ENCODE results near the gene EPC2. TPM values are rescaled to one million over a fixed set of nuclear protein-coding genes. Genes with fewer than 3 reads are reported as not detected.

Gene EPC2
- 17.3 and 18.3 TPM in 2 replicates for total RNA-seq (2014; rRNA removed; shearing (Covaris generic))
- polyA plus RNA-seq (2015; cell fraction: cytosol; rRNA removed), result 14.2 and 15.6 TPM in 2 replicates
- polyA plus RNA-seq (2015; cell fraction: nucleus; rRNA removed), result 13.7 and 15.5 TPM in 2 replicates

GRCh38 chr2:148643998-148644882, at the start of gene EPC2:
EPC2 (plus strand) TSS chr2:148644751; CDS start chr2:148645018, 267 bp downstream.
- peak; percentile 71 for DNase-seq (ENCODE audit: low read depth, low spot score)
- in situ Hi-C loops (cut with HindIII; ENCODE audit: low pct_unique_long_range_greater_than_20kb, low sequenced_read_pairs), result no loop called here

GRCh38 chr2:148596018-148596417, 48.5 kb upstream of the EPC2 start:
- DNase-seq (ENCODE audit: low read depth, low spot score), result no peak
- in situ Hi-C loops (cut with HindIII; ENCODE audit: low pct_unique_long_range_greater_than_20kb, low sequenced_read_pairs), result no loop called here

- in situ Hi-C loops (cut with HindIII; ENCODE audit: low pct_unique_long_range_greater_than_20kb, low sequenced_read_pairs), result no loop called here
- DNase-seq (ENCODE audit: low read depth, low spot score), result no peak
Measured at GRCh38 chr2:148599109-148599991, 45.2 kb upstream of the EPC2 start.

GRCh38 chr2:148602885-148603561, 41.5 kb upstream of the EPC2 start:
- DNase-seq (ENCODE audit: low read depth, low spot score), result no peak
- in situ Hi-C loops (cut with HindIII; ENCODE audit: low pct_unique_long_range_greater_than_20kb, low sequenced_read_pairs), result no loop called here

- DNase-seq (ENCODE audit: low read depth, low spot score), result no peak
- in situ Hi-C loops (cut with HindIII; ENCODE audit: low pct_unique_long_range_greater_than_20kb, low sequenced_read_pairs), result no loop called here
Measured at GRCh38 chr2:148603562-148603920, 41.0 kb upstream of the EPC2 start.

GRCh38 chr2:148604927-148605326, 39.6 kb upstream of the EPC2 start:
- DNase-seq (ENCODE audit: low read depth, low spot score), result no peak
- in situ Hi-C loops (cut with HindIII; ENCODE audit: low pct_unique_long_range_greater_than_20kb, low sequenced_read_pairs), result no loop called here

GRCh38 chr2:148607566-148607965, 37.0 kb upstream of the EPC2 start:
- no peak for DNase-seq (ENCODE audit: low read depth, low spot score)
- in situ Hi-C loops (cut with HindIII; ENCODE audit: low pct_unique_long_range_greater_than_20kb, low sequenced_read_pairs), result no loop called here

GRCh38 chr2:148613231-148614013, 31.1 kb upstream of the EPC2 start:
- no peak for DNase-seq (ENCODE audit: low read depth, low spot score)
- in situ Hi-C loops (cut with HindIII; ENCODE audit: low pct_unique_long_range_greater_than_20kb, low sequenced_read_pairs), result no loop called here

- in situ Hi-C loops (cut with HindIII; ENCODE audit: low pct_unique_long_range_greater_than_20kb, low sequenced_read_pairs), result no loop called here
- no peak for DNase-seq (ENCODE audit: low read depth, low spot score)
Measured at GRCh38 chr2:148614014-148614321, 30.6 kb upstream of the EPC2 start.

- DNase-seq (ENCODE audit: low read depth, low spot score), result peak; percentile 56
Measured at GRCh38 chr2:148614322-148615049, 30.1 kb upstream of the EPC2 start.

GRCh38 chr2:148615381-148615841, 29.1 kb upstream of the EPC2 start:
- peak; percentile 61 for DNase-seq (ENCODE audit: low read depth, low spot score)
- in situ Hi-C loops (cut with HindIII; ENCODE audit: low pct_unique_long_range_greater_than_20kb, low sequenced_read_pairs), result no loop called here

More at GRCh38 chr2:148614322-148615049, 30.1 kb upstream of the EPC2 start:
- in situ Hi-C loops (cut with HindIII; ENCODE audit: low pct_unique_long_range_greater_than_20kb, low sequenced_read_pairs), result no loop called here

- in situ Hi-C loops (cut with HindIII; ENCODE audit: low pct_unique_long_range_greater_than_20kb, low sequenced_read_pairs), result no loop called here
- DNase-seq (ENCODE audit: low read depth, low spot score), result peak; percentile 73
Measured at GRCh38 chr2:148616662-148617061, 27.9 kb upstream of the EPC2 start.

GRCh38 chr2:148617219-148617618, 27.3 kb upstream of the EPC2 start:
- no peak for DNase-seq (ENCODE audit: low read depth, low spot score)

GRCh38 chr2:148619560-148620195, 24.9 kb upstream of the EPC2 start:
- in situ Hi-C loops (cut with HindIII; ENCODE audit: low pct_unique_long_range_greater_than_20kb, low sequenced_read_pairs), result no loop called here
- DNase-seq (ENCODE audit: low read depth, low spot score), result no peak

More at GRCh38 chr2:148617219-148617618, 27.3 kb upstream of the EPC2 start:
- in situ Hi-C loops (cut with HindIII; ENCODE audit: low pct_unique_long_range_greater_than_20kb, low sequenced_read_pairs), result no loop called here

GRCh38 chr2:148622366-148622765, 22.2 kb upstream of the EPC2 start:
- DNase-seq (ENCODE audit: low read depth, low spot score), result no peak
- in situ Hi-C loops (cut with HindIII; ENCODE audit: low pct_unique_long_range_greater_than_20kb, low sequenced_read_pairs), result no loop called here

GRCh38 chr2:148623086-148623485, 21.5 kb upstream of the EPC2 start:
- in situ Hi-C loops (cut with HindIII; ENCODE audit: low pct_unique_long_range_greater_than_20kb, low sequenced_read_pairs), result no loop called here
- DNase-seq (ENCODE audit: low read depth, low spot score), result no peak
